ENCODE data around the gene LSM10.

Gene LSM10

DNA sequence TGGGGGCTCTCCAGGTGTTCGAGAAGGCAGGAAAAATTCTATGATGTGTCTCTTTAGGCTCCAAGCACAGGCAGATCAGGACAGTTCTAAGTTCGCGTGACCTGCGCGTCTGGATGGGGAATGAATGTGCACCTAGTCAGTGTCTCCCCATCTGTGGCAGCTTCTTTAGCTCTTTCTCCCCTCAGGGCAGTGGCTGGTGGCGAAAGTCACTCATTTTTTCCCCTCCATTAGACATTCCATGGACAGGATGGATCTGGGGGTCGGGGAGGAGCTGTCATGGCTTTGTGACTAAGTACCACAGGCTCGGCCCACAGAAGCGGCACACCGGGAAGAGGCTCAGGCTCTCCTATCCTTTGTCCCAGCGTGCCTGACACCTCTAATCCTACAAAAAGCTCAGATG is 43.2 kb downstream of the LSM10 start:
- peaks cover 8% of the 10 kb centered on the region for H3K36me3 Mint-ChIP-seq
- H3K4me1 Mint-ChIP-seq (ENCODE audit: low read depth) = peaks cover 24% of the 10 kb centered on the region
- no peak overlapping the region for H3K4me3 Mint-ChIP-seq
- H3K27me3 Mint-ChIP-seq = no peaks in the 10 kb centered on the region
- H3K9me3 Mint-ChIP-seq (ENCODE audit: low read depth) = no peaks in the 10 kb centered on the region
- H3K27ac Mint-ChIP-seq = no peak overlapping the region

DNA sequence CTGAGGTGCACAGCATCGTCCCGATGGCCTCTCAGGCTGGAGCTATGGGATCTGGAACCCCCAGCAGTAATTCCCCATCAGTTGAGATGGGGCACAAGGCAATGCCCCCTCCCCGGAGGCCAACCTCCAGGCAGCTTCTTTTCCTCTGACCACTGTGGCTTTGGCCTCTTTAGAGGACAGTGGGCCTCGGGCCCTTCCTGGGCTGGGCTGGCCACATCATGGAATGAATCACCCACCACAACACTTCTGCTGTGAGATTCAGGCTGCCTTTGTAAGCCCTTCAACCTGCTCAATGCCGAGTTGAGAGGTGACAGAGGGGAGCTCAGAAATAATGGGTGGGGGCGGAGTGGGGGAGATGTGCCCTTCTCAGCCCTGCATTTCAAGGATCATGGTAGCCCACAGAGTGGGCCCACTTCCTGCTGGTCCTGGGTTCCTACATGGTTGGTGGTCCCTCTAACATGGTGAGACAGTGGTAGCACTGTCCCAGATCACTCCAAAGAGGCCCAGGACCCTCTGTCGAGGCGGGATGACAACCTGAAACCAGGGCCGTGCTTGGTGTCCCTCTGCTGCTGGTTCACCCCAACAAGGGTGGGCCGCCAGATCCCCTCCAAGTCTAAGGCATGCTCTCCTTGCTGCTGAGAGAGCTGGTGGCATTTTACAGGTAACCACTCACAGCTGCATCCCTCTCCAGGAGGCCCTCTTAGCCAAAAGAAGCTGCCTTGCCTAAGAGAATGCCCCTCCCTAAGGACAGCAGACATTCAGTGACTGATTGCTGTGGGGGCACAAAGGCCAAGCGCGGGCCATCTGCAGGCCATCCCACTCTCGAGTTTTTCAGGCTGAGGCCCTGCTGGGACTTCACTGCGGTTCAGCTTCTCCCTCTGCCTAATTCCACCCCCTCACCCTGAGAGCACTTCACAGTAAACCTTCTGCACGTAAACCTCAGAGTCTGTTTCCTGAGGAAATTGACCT is 44.5 kb downstream of the LSM10 start:
- Mint-ChIP-seq H3K27ac (no peak overlapping the region), H3K27me3 (no peaks in the 10 kb centered on the region), H3K4me3 (no peak overlapping the region), H3K36me3 (peaks cover 8% of the 10 kb centered on the region), H3K9me3 (ENCODE audit: low read depth) (no peaks in the 10 kb centered on the region), H3K4me1 (ENCODE audit: low read depth) (peaks cover 24% of the 10 kb centered on the region)

DNA sequence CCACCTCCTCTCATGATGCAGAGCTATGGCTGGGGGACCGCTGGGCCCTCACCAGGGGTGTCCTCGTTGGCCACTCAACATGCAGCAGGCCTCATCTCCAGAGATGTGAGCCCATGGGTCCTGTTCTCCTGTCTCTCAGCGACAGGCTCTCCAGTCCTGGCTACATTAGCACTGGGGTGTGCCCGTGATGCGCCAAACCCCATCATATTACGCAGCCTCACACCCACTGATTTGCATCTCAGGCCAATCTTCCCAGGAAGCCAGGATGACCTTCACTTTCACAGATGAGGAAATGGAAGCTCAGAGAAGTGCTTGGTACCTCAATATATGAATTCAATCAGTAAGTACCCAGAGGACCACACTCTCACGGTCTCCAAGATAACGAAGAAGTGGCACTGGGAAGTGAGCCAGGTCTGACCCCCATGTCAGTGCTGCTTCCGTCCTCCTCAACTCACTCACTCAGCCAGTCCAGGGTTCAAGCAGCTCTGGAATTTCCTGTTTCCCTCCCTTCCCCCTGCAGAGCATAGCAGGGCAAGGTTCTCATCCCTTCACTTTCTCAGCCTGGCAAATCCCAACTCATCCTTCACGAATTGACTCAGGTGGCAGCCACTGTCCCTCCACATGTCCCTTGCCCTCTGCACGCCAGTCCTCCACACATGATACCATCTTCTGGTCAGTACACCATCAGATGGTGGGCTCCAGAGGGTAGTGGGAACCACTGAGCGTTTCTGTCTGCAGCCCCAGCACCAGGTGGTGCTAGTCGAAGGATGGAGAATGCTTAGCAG is 45.4 kb downstream of the LSM10 start:
- no peak overlapping the region for H3K4me3 Mint-ChIP-seq
- H3K27me3 Mint-ChIP-seq = no peaks in the 10 kb centered on the region
- peaks cover 24% of the 10 kb centered on the region for H3K4me1 Mint-ChIP-seq (ENCODE audit: low read depth)
- no peak overlapping the region for H3K27ac Mint-ChIP-seq
- H3K9me3 Mint-ChIP-seq (ENCODE audit: low read depth) = no peaks in the 10 kb centered on the region
- H3K36me3 Mint-ChIP-seq = peaks cover 8% of the 10 kb centered on the region

DNA sequence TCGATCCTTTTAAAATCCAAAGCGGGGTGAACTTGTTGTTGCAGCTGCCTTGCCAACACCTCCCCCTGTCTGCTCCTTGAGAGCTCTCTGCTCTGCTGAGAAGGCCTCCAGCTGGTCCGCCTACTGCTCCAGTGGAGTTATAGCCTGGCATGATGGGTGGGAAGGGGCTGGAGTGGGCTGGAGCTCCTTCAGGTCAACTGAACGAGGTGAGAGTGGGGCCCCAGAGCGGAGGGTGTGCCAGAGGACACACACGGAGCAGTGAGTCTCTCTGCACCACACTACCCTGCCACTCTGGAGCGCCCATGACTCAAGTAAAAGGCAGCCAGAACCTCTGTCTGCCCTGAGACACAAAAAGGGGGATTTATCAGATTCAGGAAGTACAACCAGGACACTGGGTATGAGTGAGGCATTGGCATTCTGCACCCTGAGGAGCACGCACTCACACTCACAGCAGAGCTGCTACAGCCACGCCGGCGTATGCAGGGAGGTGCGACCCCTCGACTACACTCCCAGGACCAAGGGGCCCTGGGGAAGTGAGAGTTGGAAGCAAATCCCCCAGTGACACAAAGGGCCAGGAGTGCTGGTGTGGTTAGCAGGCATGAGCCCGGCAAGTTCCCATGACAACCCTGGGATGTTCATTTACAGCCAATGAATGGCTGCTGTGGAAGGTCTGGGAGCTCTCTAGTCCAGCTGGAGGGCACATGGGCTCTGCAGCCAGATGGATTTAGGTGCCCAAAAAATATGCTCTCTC is 46.3 kb downstream of the LSM10 start:
- Mint-ChIP-seq H3K9me3 (ENCODE audit: low read depth) (no peaks in the 10 kb centered on the region), H3K27ac (peak overlapping the region; percentile 72), H3K4me1 (ENCODE audit: low read depth) (peaks cover 24% of the 10 kb centered on the region), H3K27me3 (no peaks in the 10 kb centered on the region), H3K4me3 (peak overlapping the region; percentile 38), H3K36me3 (peaks cover 8% of the 10 kb centered on the region)

DNA sequence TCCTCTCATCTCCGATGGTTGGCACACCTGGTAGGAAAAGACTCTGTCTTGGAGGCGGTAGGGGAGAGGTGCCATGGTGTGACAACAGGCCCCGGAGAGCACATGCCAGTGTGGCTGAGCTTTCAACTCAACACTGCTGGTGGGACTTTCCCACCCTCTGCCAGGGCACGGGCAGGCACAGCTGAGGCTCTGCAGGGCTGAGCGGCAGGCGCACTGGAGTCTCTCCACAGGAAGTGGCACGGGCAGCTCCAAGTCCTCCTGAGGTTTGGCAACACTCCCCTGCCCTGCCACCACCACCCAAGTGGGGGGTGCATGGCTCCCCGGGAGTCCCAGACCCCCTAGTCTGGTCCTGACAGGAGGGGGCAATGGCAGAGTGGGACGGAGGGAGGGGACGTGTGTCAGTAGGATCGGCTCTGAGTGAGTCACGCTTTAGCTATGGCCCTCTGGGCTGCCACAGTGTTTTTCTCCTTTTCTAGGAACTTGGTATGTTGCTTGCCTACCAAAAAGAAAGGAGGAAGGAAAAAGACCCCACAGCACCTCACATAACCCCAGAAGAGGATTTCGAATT is 47.0 kb downstream of the LSM10 start:
- peak overlapping the region; percentile 38 for H3K4me3 Mint-ChIP-seq
- peak overlapping the region; percentile 72 for H3K27ac Mint-ChIP-seq
- H3K27me3 Mint-ChIP-seq = no peaks in the 10 kb centered on the region
- H3K4me1 Mint-ChIP-seq (ENCODE audit: low read depth) = peaks cover 24% of the 10 kb centered on the region
- peaks cover 6% of the 10 kb centered on the region for H3K36me3 Mint-ChIP-seq
- no peaks in the 10 kb centered on the region for H3K9me3 Mint-ChIP-seq (ENCODE audit: low read depth)

DNA sequence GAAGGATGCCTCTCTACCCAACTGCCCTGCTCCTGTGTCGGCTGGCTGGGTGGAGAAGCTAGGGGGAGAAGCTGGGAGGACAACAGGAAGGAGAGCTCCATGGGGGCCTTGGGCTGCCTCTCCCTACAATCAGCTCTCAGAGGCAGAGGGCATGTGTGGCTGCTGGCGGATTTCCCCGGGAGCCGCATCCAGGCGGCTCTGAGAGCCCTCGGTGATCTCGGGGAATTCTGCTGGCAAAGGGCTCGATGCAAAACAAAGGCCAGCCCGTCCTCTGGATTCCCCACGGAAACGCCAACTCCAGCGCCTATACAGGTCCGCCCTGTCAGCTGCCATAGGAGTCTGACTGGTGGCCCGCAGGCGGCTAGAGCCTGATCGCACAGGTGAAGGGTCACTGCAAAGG is 47.9 kb downstream of the LSM10 start:
- Mint-ChIP-seq H3K36me3 (peaks cover 4% of the 10 kb centered on the region), H3K27ac (peak overlapping the region; percentile 72), H3K9me3 (ENCODE audit: low read depth) (no peaks in the 10 kb centered on the region), H3K4me1 (ENCODE audit: low read depth) (peaks cover 24% of the 10 kb centered on the region), H3K27me3 (no peaks in the 10 kb centered on the region), H3K4me3 (no peak overlapping the region)

DNA sequence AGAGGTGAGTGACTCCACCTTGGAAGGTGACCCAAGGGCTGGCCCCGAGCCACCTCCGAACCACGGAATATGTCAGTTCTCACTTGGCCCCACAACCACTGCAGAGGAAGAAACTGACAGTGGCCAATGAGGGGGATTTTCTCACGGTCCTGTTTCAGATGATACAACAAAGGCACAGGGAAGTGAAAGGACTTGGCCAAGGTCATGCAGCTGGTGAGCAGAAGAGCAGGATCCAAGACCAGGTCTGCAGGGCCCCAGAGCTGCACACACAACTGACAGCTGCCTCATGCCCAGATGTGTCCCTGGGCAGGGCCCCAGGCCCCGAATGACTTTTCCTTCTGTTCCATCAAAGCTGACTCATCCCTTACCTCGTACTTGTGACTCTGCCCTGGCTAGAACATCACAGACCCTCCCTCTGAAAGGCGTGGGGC is 48.5 kb downstream of the LSM10 start:
- no peak overlapping the region for H3K4me3 Mint-ChIP-seq
- H3K27ac Mint-ChIP-seq = no peak overlapping the region
- no peaks in the 10 kb centered on the region for H3K9me3 Mint-ChIP-seq (ENCODE audit: low read depth)
- H3K4me1 Mint-ChIP-seq (ENCODE audit: low read depth) = peaks cover 24% of the 10 kb centered on the region
- peaks cover 3% of the 10 kb centered on the region for H3K36me3 Mint-ChIP-seq
- no peaks in the 10 kb centered on the region for H3K27me3 Mint-ChIP-seq

DNA sequence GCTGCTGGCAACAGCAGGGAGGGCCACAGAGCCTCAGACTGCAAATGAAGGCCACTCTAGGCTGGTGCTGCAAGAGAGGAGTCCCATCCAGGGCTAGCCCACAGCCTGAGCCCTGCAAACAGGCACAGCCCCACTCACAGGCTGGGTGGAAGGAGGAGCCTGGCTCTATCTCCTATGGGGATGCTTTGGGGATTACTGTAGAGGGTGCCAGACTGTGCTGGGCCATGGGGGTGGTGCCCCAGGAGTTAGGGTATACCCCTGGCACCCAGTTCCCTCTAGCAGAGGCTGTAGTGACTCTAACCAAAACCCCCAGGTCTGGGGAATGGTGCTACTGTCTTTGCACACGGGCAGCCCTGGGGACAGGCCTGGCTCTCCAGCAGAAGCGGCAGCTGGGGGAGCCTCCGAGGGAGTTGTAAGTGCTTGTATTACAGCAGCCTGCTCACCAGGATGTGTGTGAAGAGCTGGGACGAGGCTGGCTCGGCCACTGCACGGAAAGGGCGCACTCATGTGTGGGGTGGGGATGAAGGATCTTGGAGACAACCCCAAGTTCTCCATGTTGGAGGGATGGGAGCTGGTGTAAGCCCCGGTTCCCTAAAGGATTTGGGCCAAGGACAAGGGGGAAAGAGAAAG is 50.9 kb downstream of the LSM10 start:
- Mint-ChIP-seq H3K9me3 (ENCODE audit: low read depth) (no peaks in the 10 kb centered on the region), H3K27ac (no peak overlapping the region), H3K4me3 (no peak overlapping the region), H3K4me1 (ENCODE audit: low read depth) (peaks cover 20% of the 10 kb centered on the region), H3K27me3 (no peaks in the 10 kb centered on the region), H3K36me3 (no peaks in the 10 kb centered on the region)

DNA sequence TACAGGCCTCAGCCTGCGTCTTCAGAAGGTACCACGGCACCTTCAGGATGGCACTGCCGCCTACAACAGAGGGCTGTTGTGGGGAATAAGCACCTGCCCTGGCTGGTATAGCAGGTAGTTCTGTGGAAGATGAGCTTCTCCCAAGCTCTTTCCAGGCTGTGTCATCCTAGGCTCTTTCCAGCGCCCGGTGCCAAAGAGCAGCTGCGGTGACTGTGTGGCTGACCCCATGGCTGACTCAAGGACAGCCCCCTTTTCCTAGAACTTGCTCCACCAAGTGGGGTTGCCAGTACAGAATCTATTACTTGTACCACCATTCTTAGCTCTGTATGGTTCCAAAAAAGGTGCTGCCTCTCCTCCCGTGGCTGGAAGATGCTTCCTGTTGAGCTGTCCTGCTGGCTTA is 52.4 kb downstream of the LSM10 start:
- Mint-ChIP-seq H3K4me1 (ENCODE audit: low read depth) (peaks cover 7% of the 10 kb centered on the region), H3K9me3 (ENCODE audit: low read depth) (no peaks in the 10 kb centered on the region), H3K36me3 (no peaks in the 10 kb centered on the region), H3K27ac (no peak overlapping the region), H3K4me3 (no peak overlapping the region), H3K27me3 (no peaks in the 10 kb centered on the region)

DNA sequence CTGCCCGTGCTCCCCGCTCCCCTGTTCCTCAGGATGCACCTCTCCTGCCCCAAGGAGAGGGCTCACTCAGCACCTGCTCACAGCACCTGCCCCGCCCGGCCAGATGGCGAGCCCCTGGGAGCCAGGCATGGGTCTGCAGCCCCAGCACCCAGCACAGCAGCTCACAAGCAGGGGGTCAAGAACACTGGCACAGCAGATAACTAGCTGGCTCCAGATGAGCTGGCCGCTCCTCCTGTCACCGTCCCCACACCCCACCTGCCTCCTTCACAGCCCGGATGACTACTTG is 53.4 kb downstream of the LSM10 start:
- Mint-ChIP-seq H3K27me3 (no peaks in the 10 kb centered on the region), H3K36me3 (no peaks in the 10 kb centered on the region), H3K27ac (no peak overlapping the region), H3K9me3 (ENCODE audit: low read depth) (no peaks in the 10 kb centered on the region), H3K4me1 (ENCODE audit: low read depth) (peaks cover 6% of the 10 kb centered on the region), H3K4me3 (no peak overlapping the region)

DNA sequence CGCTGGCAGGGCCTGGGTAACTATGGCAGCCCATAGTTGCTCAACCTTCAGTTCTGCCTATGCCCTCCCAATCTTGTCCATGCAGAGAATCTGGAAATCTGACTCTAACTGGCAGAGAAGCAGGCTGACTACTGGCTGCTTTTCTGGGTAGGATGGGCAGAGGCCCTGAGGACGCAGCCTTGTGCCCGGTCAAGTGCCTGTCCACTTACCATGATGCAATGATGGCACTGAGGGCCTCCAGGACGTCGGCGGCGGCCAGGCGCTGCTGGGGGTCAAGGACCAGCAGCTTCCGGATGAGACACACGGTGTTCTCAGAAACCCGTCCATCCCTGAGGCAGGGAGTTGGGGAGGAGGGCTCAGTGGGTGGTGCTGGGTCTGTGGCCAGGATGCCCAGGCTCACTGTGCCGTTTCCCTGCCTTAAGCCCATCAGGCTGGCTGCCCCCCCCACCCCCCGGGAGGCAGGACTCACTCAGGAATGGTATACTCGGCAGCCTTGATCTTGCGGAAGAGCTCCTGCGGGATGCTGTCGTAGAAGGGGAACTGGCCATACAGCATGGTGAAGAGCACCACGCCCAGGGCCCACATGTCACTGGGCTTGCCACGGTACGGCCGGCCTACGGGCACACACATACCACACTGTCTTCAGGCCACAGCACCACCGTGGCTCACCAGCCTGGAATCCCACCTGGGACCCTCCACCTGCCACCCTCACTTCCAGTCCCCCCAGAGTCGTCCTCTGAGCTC is 53.9 kb downstream of the LSM10 start:
- Mint-ChIP-seq H3K27me3 (no peaks in the 10 kb centered on the region), H3K36me3 (no peaks in the 10 kb centered on the region), H3K4me3 (no peak overlapping the region), H3K9me3 (ENCODE audit: low read depth) (no peaks in the 10 kb centered on the region), H3K27ac (no peak overlapping the region), H3K4me1 (ENCODE audit: low read depth) (peaks cover 7% of the 10 kb centered on the region)
